ENCODE measurements around the gene ARHGAP22. TPM values are rescaled to one million over a fixed set of nuclear protein-coding genes. Genes with fewer than 3 reads are reported as not detected.

ARHGAP22 gene
- total and polyA plus RNA-seq, 2 of the 4 experiments (the other 2 are of a cell fraction): 28.3 to 30.2 TPM

DNA sequence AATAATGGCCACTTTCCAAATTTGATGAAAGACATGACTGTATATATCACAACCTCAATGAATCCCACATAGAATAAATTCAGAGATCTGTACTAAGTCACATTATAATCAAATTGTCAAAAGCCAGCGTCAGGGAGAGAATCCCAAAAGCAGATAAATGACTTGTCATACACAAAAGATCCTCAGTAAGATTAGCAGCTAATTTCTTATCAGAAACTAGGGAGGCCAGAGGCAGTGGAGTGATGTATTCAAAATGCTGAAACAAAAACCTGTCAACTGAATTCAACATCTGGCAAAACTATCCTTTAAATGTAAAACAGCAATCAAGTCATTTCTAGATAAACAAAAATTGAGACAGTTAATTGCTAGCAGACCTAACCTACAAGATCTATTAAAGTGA is 11.6 kb upstream of the ARHGAP22 start:
- no peak overlapping the region for H2BK20ac ChIP-seq (ENCODE audit: low read depth, low read length)
- ChIA-PET CTCF (interaction anchor here (2.3 kb wide), 1 partner anchor 40 kb away, joined by 10 read pairs; no protein-coding TSS in a partner anchor), POLR2A (ENCODE audit: unreplicated experiment) (no interaction called here)
- H4K8ac ChIP-seq (ENCODE audit: low read depth in 2 of 2, low read length in 2 of 2): no peak overlapping the region
- dilution Hi-C loops (cut with HindIII; ENCODE audit: low sequenced_read_pairs, unreplicated experiment): no loop called here
- H3K14ac ChIP-seq (replicated peaks; ENCODE audit: low read depth, low read length): no peak overlapping the region
- no peak overlapping the region for H2BK15ac ChIP-seq (ENCODE audit: low read depth, low read length)
- no CpG with 5 or more reads among the region's 1 CpG for WGBS, 2 experiments (ENCODE audit: extremely low coverage in 2 of 2, insufficient read length in 1 of 2)
- no peak overlapping the region for H4K91ac ChIP-seq (ENCODE audit: insufficient read depth, low read depth, low read length)
- no peak overlapping the region for H3K9ac ChIP-seq (ENCODE audit: low read depth, low read length)
- intact Hi-C loops (cut with micrococcal nuclease): no loop called here
- no peak overlapping the region for H3K18ac ChIP-seq (ENCODE audit: low read depth, low read length)
- no peak overlapping the region for H4K5ac ChIP-seq (ENCODE audit: low read depth, low read length)
- H2BK120ac ChIP-seq (ENCODE audit: low read depth, low read length): no peak overlapping the region
- H3K27me3 ChIP-seq (ENCODE audit: control insufficient read depth, insufficient read depth, low read length): no peaks in the 10 kb centered on the region
- no peak overlapping the region for H2AK9ac ChIP-seq (replicated peaks; ENCODE audit: low read depth, low read length, poor library complexity)
- no peaks in the 10 kb centered on the region for H3K9me3 ChIP-seq (ENCODE audit: control insufficient read depth, insufficient read depth, low read length)
- H3K9me1 ChIP-seq (ENCODE audit: insufficient read depth, low read length): peaks cover 8% of the 10 kb centered on the region; the same call in 1 of the 2 replicates
- no peaks in the 10 kb centered on the region for H4K20me1 ChIP-seq (ENCODE audit: insufficient read depth, low read length)
- H3K4me2 ChIP-seq (ENCODE audit: low read depth, low read length): no peak overlapping the region
- H2BK5ac ChIP-seq (ENCODE audit: low read depth, low read length, poor library complexity, severe bottlenecking): no peak overlapping the region
- H3K4me1 ChIP-seq (ENCODE audit: control insufficient read depth, insufficient read depth, low read length): peaks cover 6% of the 10 kb centered on the region; the same call in 1 of the 2 replicates
- H3K79me1 ChIP-seq (ENCODE audit: low read depth in 1 of 2, low read length in 2 of 2): no peaks in the 10 kb centered on the region; a peak in 2 of 4 replicates
- DNase-seq: no peak
- no peak overlapping the region for H2AK5ac ChIP-seq (ENCODE audit: low read depth, low read length)
- H3K27ac ChIP-seq (ENCODE audit: insufficient read depth, low read length): no peak overlapping the region
- H2AFZ ChIP-seq (replicated peaks; ENCODE audit: low read length, poor library complexity): no peak overlapping the region
- no peak overlapping the region for H3K4me3 ChIP-seq (ENCODE audit: insufficient read depth, low read depth, low read length)
- no peak overlapping the region for H3K56ac ChIP-seq (ENCODE audit: extremely low read depth, insufficient read depth, low read length)
- BruUV-seq (replicated peaks): no TSS peak
- TF ChIP-seq POLR2A (IDR thresholded peaks at IDR 0.05; ENCODE audit: low read depth, low read length): no peak
- TF ChIP-seq BHLHE40 (IDR thresholded peaks at IDR 0.05; ENCODE audit: low read depth, low read length): no peak
- TF ChIP-seq CTCF (conservative IDR thresholded peaks at IDR 0.05; ENCODE audit: low read depth, low read length): no peak
- TF ChIP-seq CHD1 (IDR thresholded peaks at IDR 0.05; ENCODE audit: low read depth, low read length): no peak
- no peak for TF ChIP-seq MAFK (IDR thresholded peaks at IDR 0.05; ENCODE audit: low read depth, low read length)
- TF ChIP-seq CEBPB (IDR thresholded peaks at IDR 0.05; ENCODE audit: low read depth, low read length): no peak
- no peak for TF ChIP-seq RCOR1 (IDR thresholded peaks at IDR 0.05; ENCODE audit: insufficient replicate concordance, low read length)
- no peak for TF ChIP-seq FOS (IDR thresholded peaks at IDR 0.05; ENCODE audit: low read depth, low read length)
- no peak for TF ChIP-seq MXI1 (IDR thresholded peaks at IDR 0.05; ENCODE audit: borderline replicate concordance, low read depth, low read length)
- TF ChIP-seq RFX5 (IDR thresholded peaks at IDR 0.05; ENCODE audit: low read depth, low read length): no peak
- TF ChIP-seq, protein P1, sequence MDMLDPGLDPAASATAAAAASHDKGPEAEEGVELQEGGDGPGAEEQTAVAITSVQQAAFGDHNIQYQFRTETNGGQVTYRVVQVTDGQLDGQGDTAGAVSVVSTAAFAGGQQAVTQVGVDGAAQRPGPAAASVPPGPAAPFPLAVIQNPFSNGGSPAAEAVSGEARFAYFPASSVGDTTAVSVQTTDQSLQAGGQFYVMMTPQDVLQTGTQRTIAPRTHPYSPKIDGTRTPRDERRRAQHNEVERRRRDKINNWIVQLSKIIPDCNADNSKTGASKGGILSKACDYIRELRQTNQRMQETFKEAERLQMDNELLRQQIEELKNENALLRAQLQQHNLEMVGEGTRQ (IDR thresholded peaks at IDR 0.05; ENCODE audit: low read depth, low read length): no peak
- no peak for TF ChIP-seq MAZ (IDR thresholded peaks at IDR 0.05; ENCODE audit: borderline replicate concordance, low read depth, low read length)
- TF ChIP-seq NFE2L2 (IDR thresholded peaks at IDR 0.05; ENCODE audit: low read depth, low read length): no peak
- no peak for TF ChIP-seq SMC3 (IDR thresholded peaks at IDR 0.05; ENCODE audit: low read depth, low read length)
- TF ChIP-seq, protein P2, sequence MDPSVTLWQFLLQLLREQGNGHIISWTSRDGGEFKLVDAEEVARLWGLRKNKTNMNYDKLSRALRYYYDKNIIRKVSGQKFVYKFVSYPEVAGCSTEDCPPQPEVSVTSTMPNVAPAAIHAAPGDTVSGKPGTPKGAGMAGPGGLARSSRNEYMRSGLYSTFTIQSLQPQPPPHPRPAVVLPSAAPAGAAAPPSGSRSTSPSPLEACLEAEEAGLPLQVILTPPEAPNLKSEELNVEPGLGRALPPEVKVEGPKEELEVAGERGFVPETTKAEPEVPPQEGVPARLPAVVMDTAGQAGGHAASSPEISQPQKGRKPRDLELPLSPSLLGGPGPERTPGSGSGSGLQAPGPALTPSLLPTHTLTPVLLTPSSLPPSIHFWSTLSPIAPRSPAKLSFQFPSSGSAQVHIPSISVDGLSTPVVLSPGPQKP (IDR thresholded peaks at IDR 0.05; ENCODE audit: borderline replicate concordance, low read depth, low read length): no peak
- TF ChIP-seq RAD21 (IDR thresholded peaks at IDR 0.05; ENCODE audit: low read length): no peak
- H3K36me3 ChIP-seq (ENCODE audit: control insufficient read depth, insufficient read depth, low read length): no peaks in the 10 kb centered on the region
- in situ Hi-C loops (cut with MboI; ENCODE audit: low sequenced_read_pairs): no loop called here
- H3K23ac ChIP-seq (ENCODE audit: low read depth, low read length): no peak overlapping the region
- ATAC-seq (ENCODE audit: low read depth): no peak
- no peak overlapping the region for H3K4ac ChIP-seq (ENCODE audit: low read depth, low read length)

Measured in IMR-90 (cell line).